Activated B cell treated with CpG ODN at 0.5 μM for 24 hours (primary cell): ENCODE data around the gene EXOC6. TPM values are rescaled to one million over a fixed set of nuclear protein-coding genes. Genes with fewer than 3 reads are reported as not detected.

Experiments
- ATAC-seq: fragments of 200-7000 bp; cut with Tn5 transposase; one replicate; pipeline ENCODE4 v1.10.0; 2021; ENCODE audit warnings: low read depth, mild to moderate bottlenecking, moderate library complexity
- CTCF ChIA-PET: fragments of 350-600 bp; sonication (Branson Sonifier 250); formaldehyde crosslinking; loops from one replicate; lab custom pipeline; 2021; ENCODE audit warnings: antibody characterized with exemption; lab: Charles Lee
- POLR2A ChIA-PET: fragments of 350-600 bp; sonication (Branson Sonifier 250); formaldehyde crosslinking; loops from one replicate; lab custom pipeline; 2021; ENCODE audit warnings: antibody characterized with exemption; lab: Charles Lee
- DNase-seq: peaks from one replicate; pipeline ENCODE4 v3.0.0; 2022
- H3K27ac Mint-ChIP-seq: one replicate; pipeline ENCODE4 v1.8.0; 2020; ENCODE audit warnings: mixed read lengths
- H3K27me3 Mint-ChIP-seq: one replicate; pipeline ENCODE4 v1.8.0; 2021; ENCODE audit warnings: mixed read lengths
- H3K36me3 Mint-ChIP-seq: one replicate; pipeline ENCODE4 v1.8.0; 2021; ENCODE audit warnings: low read depth, mixed read lengths
- H3K4me1 Mint-ChIP-seq: one replicate; pipeline ENCODE4 v1.8.0; 2021; ENCODE audit warnings: mixed read lengths
- H3K4me3 Mint-ChIP-seq: one replicate; pipeline ENCODE4 v1.8.0; 2020; ENCODE audit warnings: mild to moderate bottlenecking, mixed read lengths
- H3K9me3 Mint-ChIP-seq: one replicate; pipeline ENCODE4 v1.8.0; 2020; ENCODE audit warnings: mixed read lengths
- CTCF ChIP-seq: fragments of 200-600 bp; IDR thresholded peaks from one replicate; pipeline ENCODE4 v1.8.0; 2022; ENCODE audit warnings: antibody characterized with exemption, mild to moderate bottlenecking
- intact Hi-C: fragments of 100-400 bp; cut with micrococcal nuclease; formaldehyde crosslinking; loops from one replicate; pipeline ENCODE4 v1.15.1; 2024
- total RNA-seq: library from RNA; stranded (reverse); gene quantifications from 2 replicates; pipeline ENCODE4 v1.2.3, GENCODE V29; 2022

EXOC6 gene
- total RNA-seq, 1 donor from 2014 or later: 17.3 TPM

GRCh38 chr10:92989250-92989649, 140.9 kb downstream of the EXOC6 start:
- DNase-seq: no peak
- no peaks in the 10 kb centered on the region for H3K4me1 Mint-ChIP-seq
- no peak for ATAC-seq
- no peak overlapping the region for H3K27ac Mint-ChIP-seq
- intact Hi-C loops: no loop called here
- H3K9me3 Mint-ChIP-seq: peaks cover 2% of the 10 kb centered on the region
- H3K36me3 Mint-ChIP-seq: peaks cover 10% of the 10 kb centered on the region
- ChIA-PET CTCF (no interaction called here), POLR2A (no interaction called here)
- no peak for TF ChIP-seq CTCF
- H3K4me3 Mint-ChIP-seq: no peak overlapping the region
- H3K27me3 Mint-ChIP-seq: no peaks in the 10 kb centered on the region

DNA sequence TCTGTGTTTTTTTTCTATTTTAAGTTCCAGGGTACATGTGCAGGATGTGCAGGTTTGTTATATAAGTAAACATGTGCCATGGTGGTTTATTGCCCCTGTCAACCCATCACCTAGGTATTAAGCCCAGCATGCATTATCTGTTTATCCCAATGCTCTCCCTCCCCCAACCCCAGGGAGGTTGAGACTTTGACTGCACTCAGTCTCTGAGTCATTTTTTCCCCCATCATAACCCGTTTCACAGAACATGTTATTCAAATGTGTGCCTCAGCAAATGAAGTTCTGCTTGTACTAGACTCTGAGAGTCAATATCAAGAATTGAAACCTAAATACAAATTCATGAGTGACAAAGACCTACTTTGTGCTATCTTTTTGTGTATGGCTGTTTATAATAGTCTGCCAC, 142.3 kb downstream of the EXOC6 start:
- H3K27me3 Mint-ChIP-seq: no peaks in the 10 kb centered on the region
- H3K36me3 Mint-ChIP-seq: peaks cover 4% of the 10 kb centered on the region
- ATAC-seq (no peak), DNase-seq (no peak)
- TF ChIP-seq CTCF: no peak
- no peak overlapping the region for H3K27ac Mint-ChIP-seq
- H3K4me3 Mint-ChIP-seq: no peak overlapping the region
- ChIA-PET CTCF (no interaction called here), POLR2A (no interaction called here)
- intact Hi-C loops: no loop called here
- H3K9me3 Mint-ChIP-seq: no peaks in the 10 kb centered on the region
- H3K4me1 Mint-ChIP-seq: no peaks in the 10 kb centered on the region

DNA sequence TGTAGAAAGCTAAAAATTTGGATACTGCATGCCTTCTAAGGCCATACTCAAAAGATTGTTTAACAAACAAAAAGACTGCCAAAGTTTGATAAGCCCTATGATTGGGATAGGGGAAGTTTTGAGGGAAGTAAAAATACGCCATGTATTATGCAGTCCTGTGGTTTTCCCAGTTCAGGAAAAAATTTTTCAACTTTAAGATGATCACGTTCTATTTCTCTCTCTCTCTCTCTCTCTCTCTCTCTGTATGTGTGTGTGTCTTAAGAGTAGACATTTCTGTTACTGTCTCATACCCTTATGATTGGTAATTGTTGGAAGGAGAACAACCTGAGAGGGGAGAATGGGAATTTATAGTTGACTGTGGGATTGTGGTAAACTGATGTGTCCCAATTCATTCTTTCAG, 143.2 kb downstream of the EXOC6 start:
- no peaks in the 10 kb centered on the region for H3K4me1 Mint-ChIP-seq
- intact Hi-C loops: no loop called here
- no peaks in the 10 kb centered on the region for H3K27me3 Mint-ChIP-seq
- TF ChIP-seq CTCF: no peak
- no peaks in the 10 kb centered on the region for H3K9me3 Mint-ChIP-seq
- CTCF ChIA-PET: no interaction called here
- no peak overlapping the region for H3K27ac Mint-ChIP-seq
- ATAC-seq: no peak
- no peak for DNase-seq
- no peak overlapping the region for H3K4me3 Mint-ChIP-seq
- POLR2A ChIA-PET: no interaction called here
- H3K36me3 Mint-ChIP-seq: peaks cover 4% of the 10 kb centered on the region

- DNase-seq: no peak
- Mint-ChIP-seq H3K4me3 (no peak overlapping the region), H3K9me3 (no peaks in the 10 kb centered on the region), H3K27ac (no peak overlapping the region), H3K36me3 (no peaks in the 10 kb centered on the region), H3K27me3 (no peaks in the 10 kb centered on the region), H3K4me1 (no peaks in the 10 kb centered on the region)
- ATAC-seq: no peak
- ChIA-PET CTCF (no interaction called here), POLR2A (no interaction called here)
- TF ChIP-seq CTCF: no peak
- intact Hi-C loops: no loop called here
Observed at GRCh38 chr10:92993699-92994272, 145.5 kb downstream of the EXOC6 start.

DNA sequence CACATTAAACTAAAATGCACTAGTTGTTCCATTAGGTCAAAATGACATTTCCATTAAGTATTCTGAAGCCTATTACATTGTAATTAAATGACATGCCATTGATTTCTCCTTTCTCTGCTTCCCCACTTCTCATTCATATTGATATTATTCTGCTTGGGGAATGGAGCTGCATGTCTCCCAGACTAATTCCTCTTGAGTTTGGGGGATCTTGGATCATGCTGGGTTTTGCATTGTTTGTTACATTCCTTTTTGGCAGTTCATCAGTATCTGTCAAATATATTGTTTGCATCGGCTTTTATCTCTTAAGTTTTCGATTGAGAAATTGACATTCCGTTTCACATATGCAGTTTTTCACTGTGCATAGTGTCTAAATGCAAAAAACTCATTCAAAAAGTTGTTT, 147.2 kb downstream of the EXOC6 start:
- ChIA-PET CTCF (no interaction called here), POLR2A (no interaction called here)
- no peak overlapping the region for H3K27ac Mint-ChIP-seq
- H3K36me3 Mint-ChIP-seq: peaks cover 4% of the 10 kb centered on the region
- no peaks in the 10 kb centered on the region for H3K9me3 Mint-ChIP-seq
- DNase-seq (no peak), ATAC-seq (no peak)
- intact Hi-C loops: no loop called here
- H3K4me1 Mint-ChIP-seq: no peaks in the 10 kb centered on the region
- H3K27me3 Mint-ChIP-seq: no peaks in the 10 kb centered on the region
- no peak for TF ChIP-seq CTCF
- no peak overlapping the region for H3K4me3 Mint-ChIP-seq
